Gastrocnemius medialis (tissue), 4 donors: ENCODE measurements around the gene RABAC1.

Experiments
- POLR2A ChIP-seq, 2 donors: fragments of 450-650 bp; IDR thresholded peaks; one replicate each; pipeline ENCODE4 v1.6.1; 2017; ENCODE audit warnings: antibody characterized with exemption in 2 of 2, mild to moderate bottlenecking in 2 of 2, moderate library complexity in 2 of 2
- TF ChIP-seq, protein P1 (sequence below), 5 experiments: fragments of 450-650 bp in 3 of 5; fragments of 200-600 bp in 2 of 5; sonication (generic) in 2 of 5; IDR thresholded peaks in 4 of 5; conservative IDR thresholded peaks in 1 of 5; 1 replicate in 4 of 5; 2 replicates in 1 of 5; pipeline ENCODE4 v1.5.1; 2016 to 2019; ENCODE audit warnings: antibody characterized with exemption in 5 of 5, mild to moderate bottlenecking in 3 of 5, moderate library complexity in 3 of 5

DNA sequence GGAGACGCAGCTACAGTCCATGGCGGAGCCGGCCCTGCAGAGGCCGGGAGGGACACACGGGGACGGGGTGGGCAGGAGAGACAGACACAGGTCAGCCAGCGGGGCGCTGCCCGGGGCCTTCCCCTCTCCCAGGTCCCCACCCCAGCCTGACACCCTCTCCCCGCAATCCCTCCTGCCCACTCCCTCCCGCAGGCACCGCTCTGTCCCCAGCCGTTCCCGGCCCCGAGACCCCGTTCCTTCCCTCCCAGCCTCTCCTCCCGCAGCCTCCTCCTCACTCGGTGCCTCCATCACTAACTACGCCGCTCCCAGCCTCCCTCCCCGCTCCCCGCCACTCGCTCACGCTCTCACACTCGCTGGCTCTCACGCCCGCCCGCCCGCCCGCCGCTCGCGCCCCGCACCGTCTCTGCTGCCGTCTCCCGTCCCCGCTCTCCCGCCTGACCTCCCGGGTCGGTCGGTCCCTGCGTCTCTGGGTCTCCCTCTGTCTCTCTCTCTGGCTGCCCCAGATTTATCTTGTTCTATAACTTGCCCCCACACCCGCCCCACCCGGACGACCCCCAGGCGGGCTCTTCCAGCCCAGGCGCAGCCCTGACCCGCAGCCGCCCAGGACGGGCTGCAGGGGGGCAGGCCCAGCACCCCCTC is 46.1 kb downstream of the RABAC1 start:
- TF ChIP-seq, protein P1, sequence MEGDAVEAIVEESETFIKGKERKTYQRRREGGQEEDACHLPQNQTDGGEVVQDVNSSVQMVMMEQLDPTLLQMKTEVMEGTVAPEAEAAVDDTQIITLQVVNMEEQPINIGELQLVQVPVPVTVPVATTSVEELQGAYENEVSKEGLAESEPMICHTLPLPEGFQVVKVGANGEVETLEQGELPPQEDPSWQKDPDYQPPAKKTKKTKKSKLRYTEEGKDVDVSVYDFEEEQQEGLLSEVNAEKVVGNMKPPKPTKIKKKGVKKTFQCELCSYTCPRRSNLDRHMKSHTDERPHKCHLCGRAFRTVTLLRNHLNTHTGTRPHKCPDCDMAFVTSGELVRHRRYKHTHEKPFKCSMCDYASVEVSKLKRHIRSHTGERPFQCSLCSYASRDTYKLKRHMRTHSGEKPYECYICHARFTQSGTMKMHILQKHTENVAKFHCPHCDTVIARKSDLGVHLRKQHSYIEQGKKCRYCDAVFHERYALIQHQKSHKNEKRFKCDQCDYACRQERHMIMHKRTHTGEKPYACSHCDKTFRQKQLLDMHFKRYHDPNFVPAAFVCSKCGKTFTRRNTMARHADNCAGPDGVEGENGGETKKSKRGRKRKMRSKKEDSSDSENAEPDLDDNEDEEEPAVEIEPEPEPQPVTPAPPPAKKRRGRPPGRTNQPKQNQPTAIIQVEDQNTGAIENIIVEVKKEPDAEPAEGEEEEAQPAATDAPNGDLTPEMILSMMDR (IDR thresholded peaks at IDR 0.05 in 4 of 5, conservative IDR thresholded peaks at IDR 0.05 in 1 of 5), result no peak
- no peak for TF ChIP-seq POLR2A (IDR thresholded peaks at IDR 0.05)
